ENCODE measurements around the gene CARD9. TPM values are rescaled to one million over a fixed set of nuclear protein-coding genes. Genes with fewer than 3 reads are reported as not detected.

Gene CARD9
- total RNA-seq, 1 donor from 2014 or later = 1.6 TPM

- Mint-ChIP-seq H3K27ac (no peak overlapping the region), H3K4me3 (ENCODE audit: low read depth) (no peak overlapping the region), H3K4me1 (ENCODE audit: low read depth) (peaks cover 3% of the 10 kb centered on the region), H3K36me3 (ENCODE audit: insufficient read depth) (peaks cover 4% of the 10 kb centered on the region), H3K27me3 (no peaks in the 10 kb centered on the region), H3K9me3 (ENCODE audit: low read depth) (no peaks in the 10 kb centered on the region)
- no peak for DNase-seq (ENCODE audit: low spot score, unreplicated experiment)
- TF ChIP-seq CTCF (IDR thresholded peaks at IDR 0.05; ENCODE audit: unreplicated experiment) = no peak
These were observed 33.0 kb downstream of the CARD9 start for GRCh38 chr9:136340356-136341041.

- no peaks in the 10 kb centered on the region for H3K27me3 Mint-ChIP-seq
- no peak overlapping the region for H3K4me3 Mint-ChIP-seq (ENCODE audit: low read depth)
These were observed 33.5 kb downstream of the CARD9 start for GRCh38 chr9:136339958-136340310.

GRCh38 chr9:136339173-136339957, 34.1 kb downstream of the CARD9 start:
- Mint-ChIP-seq H3K4me1 (ENCODE audit: low read depth) (peaks cover 3% of the 10 kb centered on the region), H3K9me3 (ENCODE audit: low read depth) (no peaks in the 10 kb centered on the region), H3K27ac (peak overlapping the region; percentile 23), H3K4me3 (ENCODE audit: low read depth) (no peak overlapping the region), H3K36me3 (ENCODE audit: insufficient read depth) (peaks cover 4% of the 10 kb centered on the region), H3K27me3 (no peaks in the 10 kb centered on the region)
- peak; percentile 90 for TF ChIP-seq CTCF (IDR thresholded peaks at IDR 0.05; ENCODE audit: unreplicated experiment)
- DNase-seq (ENCODE audit: low spot score, unreplicated experiment) = peak; percentile 65

More at GRCh38 chr9:136339958-136340310, 33.5 kb downstream of the CARD9 start:
- H3K9me3 Mint-ChIP-seq (ENCODE audit: low read depth) = no peaks in the 10 kb centered on the region
- DNase-seq (ENCODE audit: low spot score, unreplicated experiment) = no peak
- TF ChIP-seq CTCF (IDR thresholded peaks at IDR 0.05; ENCODE audit: unreplicated experiment) = no peak
- peaks cover 4% of the 10 kb centered on the region for H3K36me3 Mint-ChIP-seq (ENCODE audit: insufficient read depth)
- no peak overlapping the region for H3K27ac Mint-ChIP-seq
- H3K4me1 Mint-ChIP-seq (ENCODE audit: low read depth) = peaks cover 3% of the 10 kb centered on the region

GRCh38 chr9:136338511-136338910, 35.0 kb downstream of the CARD9 start:
- H3K36me3 Mint-ChIP-seq (ENCODE audit: insufficient read depth) = peaks cover 4% of the 10 kb centered on the region
- H3K27ac Mint-ChIP-seq = no peak overlapping the region
- DNase-seq (ENCODE audit: low spot score, unreplicated experiment) = no peak
- peaks cover 3% of the 10 kb centered on the region for H3K4me1 Mint-ChIP-seq (ENCODE audit: low read depth)
- no peaks in the 10 kb centered on the region for H3K9me3 Mint-ChIP-seq (ENCODE audit: low read depth)
- H3K27me3 Mint-ChIP-seq = no peaks in the 10 kb centered on the region
- H3K4me3 Mint-ChIP-seq (ENCODE audit: low read depth) = no peak overlapping the region
- TF ChIP-seq CTCF (IDR thresholded peaks at IDR 0.05; ENCODE audit: unreplicated experiment) = no peak

GRCh38 chr9:136337416-136338395, 35.8 kb downstream of the CARD9 start:
- no peak overlapping the region for H3K27ac Mint-ChIP-seq
- H3K4me3 Mint-ChIP-seq (ENCODE audit: low read depth) = no peak overlapping the region
- DNase-seq (ENCODE audit: low spot score, unreplicated experiment) = no peak
- no peaks in the 10 kb centered on the region for H3K9me3 Mint-ChIP-seq (ENCODE audit: low read depth)
- no peaks in the 10 kb centered on the region for H3K27me3 Mint-ChIP-seq
- H3K4me1 Mint-ChIP-seq (ENCODE audit: low read depth) = peaks cover 2% of the 10 kb centered on the region
- peaks cover 4% of the 10 kb centered on the region for H3K36me3 Mint-ChIP-seq (ENCODE audit: insufficient read depth)
- TF ChIP-seq CTCF (IDR thresholded peaks at IDR 0.05; ENCODE audit: unreplicated experiment) = no peak

Measured in progenitor cell of endocrine pancreas (in vitro differentiated cells).